Ovary (tissue), 9 donors: Measurements from ENCODE around the gene NAV2. TPM values are rescaled to one million over a fixed set of nuclear protein-coding genes. Genes with fewer than 3 reads are reported as not detected.

Experiments used
- DNase-seq, 5 donors: peaks; one replicate each; pipeline ENCODE4 v3.0.0-alpha.2; 2019 to 2020
- H3K27ac ChIP-seq, 2 donors: fragments of 200-600 bp; one replicate each; pipeline versions ENCODE4 v1.5.1 to v1.8.0; 2019 to 2022
- H3K27me3 ChIP-seq: fragments of 200-600 bp; one replicate; pipeline ENCODE4 v1.8.0; 2022
- H3K36me3 ChIP-seq: fragments of 200-600 bp; sonication (generic); one replicate; pipeline ENCODE4 v1.5.1; 2019
- H3K4me1 ChIP-seq: one replicate; pipeline ENCODE4 v1.8.1; 2013; ENCODE audit warnings: mild to moderate bottlenecking, moderate library complexity; ENCODE audit not compliant: insufficient read depth
- H3K4me3 ChIP-seq: fragments of 200-600 bp; sonication (generic); one replicate; pipeline ENCODE4 v1.5.1; 2017
- H3K9me3 ChIP-seq, 2 donors: fragments of 200-600 bp in 1 of 2; sonication (generic) in 1 of 2; one replicate each; pipeline versions ENCODE4 v1.5.1 to v1.8.1; 2013 to 2019; ENCODE audit warnings: mild to moderate bottlenecking in 1 of 2, moderate library complexity in 1 of 2
- EP300 ChIP-seq: sonication (generic); formaldehyde crosslinking; IDR thresholded peaks from one replicate; pipeline ENCODE4 v1.6.1; 2017; ENCODE audit warnings: antibody characterized with exemption
- POLR2A ChIP-seq: fragments of 450-650 bp; IDR thresholded peaks from one replicate; pipeline ENCODE4 v1.6.1; 2017; ENCODE audit warnings: antibody characterized with exemption, mild to moderate bottlenecking, moderate library complexity
- WGBS, 3 donors: extraction: QIAGEN DNeasy Blood & Tissue Kit in 1 of 3; methylation state at CpG; one replicate each; pipeline versions ENCODE4 v1.1.5 to v1.1.7; 2013 to 2017; 5-methylcytosine and 5-hydroxymethylcytosine counted together
- intact Hi-C, 4 donors: fragments of 100-400 bp; cut with DNase I; formaldehyde crosslinking; loops; one replicate each; pipeline versions ENCODE4 v1.11.0 to v1.15.1; 2022 to 2023
- polyA plus RNA-seq, 2 donors: library from polyadenylated mRNA; stranded (reverse); fragments of 200-250 nt in 1 of 2; fragments of 350-450 nt in 1 of 2; fragmentation: Illumina TruSeq in 1 of 2; extraction: RNeasy Lipid Tissue Mini Kit (QIAGEN cat#74804) in 1 of 2; gene quantifications; one replicate each; pipeline ENCODE4 v1.2.3, GENCODE V29; 2013 to 2014
- total RNA-seq, 7 donors: library from RNA; depleted of rRNA in 2 of 7; stranded (reverse); fragments of >200 nt in 2 of 7; fragmentation: NEBNext Ultra II Directional in 3 of 7; extraction: Animal tissue kit (Norgen Biotek cat#: 25700) in 3 of 7; gene quantifications; one replicate each; pipeline versions ENCODE4 v1.1.0 to v1.2.4, GENCODE V29; 2016 to 2023
- TF ChIP-seq, protein P1 (sequence below), 3 donors: fragments of 450-650 bp in 2 of 3; fragments of 200-600 bp in 1 of 3; IDR thresholded peaks; one replicate each; pipeline versions ENCODE4 v1.5.1 to v1.8.0; 2016 to 2022; ENCODE audit warnings: antibody characterized with exemption in 3 of 3, mild to moderate bottlenecking in 1 of 3
- donor health status: DM: no; HTN: no; CAD: no; lungs with moderate emphysema.
- donor health status: DM: no; HTN: no; CAD: no.
- donor health status: Bipolar disorder and iron deficiency.
- donor health status: DM: yes; HTN: yes; CAD: no.
- donor health status: DM: no; HTN: no; CAD: no.
- donor health status: DM: yes; HTN: yes; CAD: no.

NAV2 gene
- total and polyA plus RNA-seq, 9 donors = 2.9 to 14.1 (median 7.8) TPM

DNA sequence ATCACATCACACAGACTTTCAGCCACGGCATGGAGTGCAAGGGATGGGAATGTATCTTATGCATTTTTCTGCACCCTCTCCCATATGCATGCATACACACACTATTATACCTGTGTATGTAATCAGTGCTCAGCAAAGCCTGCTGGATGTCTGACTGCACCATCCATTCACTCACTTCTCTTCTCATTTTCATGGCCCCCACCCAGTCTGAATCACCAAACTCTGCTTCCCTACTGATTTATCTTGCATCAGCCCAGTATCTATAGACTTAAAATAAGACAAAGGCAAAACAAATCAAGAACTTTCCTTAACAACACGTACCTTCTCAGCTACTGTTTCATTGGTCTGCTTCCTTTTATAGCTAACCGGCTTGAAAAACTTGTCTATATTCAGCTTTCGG, 426.1 kb downstream of the NAV2 start:
- WGBS, 3 donors = 74 to 86% (median 81%) methylated on average over 4 of the region's 4 CpGs
- TF ChIP-seq POLR2A = no peak
- no peak for TF ChIP-seq EP300
- TF ChIP-seq, protein P1, sequence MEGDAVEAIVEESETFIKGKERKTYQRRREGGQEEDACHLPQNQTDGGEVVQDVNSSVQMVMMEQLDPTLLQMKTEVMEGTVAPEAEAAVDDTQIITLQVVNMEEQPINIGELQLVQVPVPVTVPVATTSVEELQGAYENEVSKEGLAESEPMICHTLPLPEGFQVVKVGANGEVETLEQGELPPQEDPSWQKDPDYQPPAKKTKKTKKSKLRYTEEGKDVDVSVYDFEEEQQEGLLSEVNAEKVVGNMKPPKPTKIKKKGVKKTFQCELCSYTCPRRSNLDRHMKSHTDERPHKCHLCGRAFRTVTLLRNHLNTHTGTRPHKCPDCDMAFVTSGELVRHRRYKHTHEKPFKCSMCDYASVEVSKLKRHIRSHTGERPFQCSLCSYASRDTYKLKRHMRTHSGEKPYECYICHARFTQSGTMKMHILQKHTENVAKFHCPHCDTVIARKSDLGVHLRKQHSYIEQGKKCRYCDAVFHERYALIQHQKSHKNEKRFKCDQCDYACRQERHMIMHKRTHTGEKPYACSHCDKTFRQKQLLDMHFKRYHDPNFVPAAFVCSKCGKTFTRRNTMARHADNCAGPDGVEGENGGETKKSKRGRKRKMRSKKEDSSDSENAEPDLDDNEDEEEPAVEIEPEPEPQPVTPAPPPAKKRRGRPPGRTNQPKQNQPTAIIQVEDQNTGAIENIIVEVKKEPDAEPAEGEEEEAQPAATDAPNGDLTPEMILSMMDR (IDR thresholded peaks at IDR 0.05) = no peak
- Histone ChIP-seq H3K4me1 (no peaks in the 10 kb centered on the region), H3K27ac (no peak overlapping the region), H3K36me3 (no peaks in the 10 kb centered on the region), H3K9me3 (no peaks in the 10 kb centered on the region), H3K27me3 (no peaks in the 10 kb centered on the region), H3K4me3 (no peak overlapping the region)
- DNase-seq = no peak
- intact Hi-C loops = loop anchor here in 3 of 4 donors (10.0 kb wide), 3 partner anchors 216 to 594 kb away; no protein-coding TSS in a partner anchor

DNA sequence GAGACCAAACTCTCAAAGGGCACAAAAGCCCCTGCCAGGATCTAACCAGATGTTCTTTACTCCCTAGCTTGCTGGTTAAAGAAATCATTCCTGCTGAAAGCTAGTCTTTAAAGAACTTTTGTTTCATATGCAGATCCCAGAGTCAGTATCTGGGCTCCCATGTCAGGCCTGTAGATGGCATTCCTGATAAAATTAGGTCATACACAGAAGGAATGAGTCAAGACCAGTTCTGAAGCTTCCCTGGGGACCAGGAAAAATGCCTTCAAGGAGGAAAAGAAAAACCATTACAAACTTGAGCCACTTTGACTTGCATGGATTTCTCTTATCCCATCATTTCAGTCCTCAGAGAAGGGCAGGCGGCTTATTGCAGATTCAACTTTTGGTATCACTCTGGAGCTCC, 441.7 kb downstream of the NAV2 start:
- Histone ChIP-seq H3K36me3 (no peaks in the 10 kb centered on the region), H3K9me3 (peaks cover 0 to 5% of the 10 kb centered on the region in 2 donors), H3K4me1 (peaks cover 2% of the 10 kb centered on the region), H3K4me3 (no peak overlapping the region), H3K27me3 (no peaks in the 10 kb centered on the region), H3K27ac (no peak overlapping the region)
- 77 to 100% (median 93%) methylated on average over 1 of the region's 1 CpG for WGBS, 3 donors
- no peak for DNase-seq
- TF ChIP-seq, protein P1 (IDR thresholded peaks at IDR 0.05) = no peak
- TF ChIP-seq EP300 = no peak
- no peak for TF ChIP-seq POLR2A
- intact Hi-C loops = no loop called here

DNA sequence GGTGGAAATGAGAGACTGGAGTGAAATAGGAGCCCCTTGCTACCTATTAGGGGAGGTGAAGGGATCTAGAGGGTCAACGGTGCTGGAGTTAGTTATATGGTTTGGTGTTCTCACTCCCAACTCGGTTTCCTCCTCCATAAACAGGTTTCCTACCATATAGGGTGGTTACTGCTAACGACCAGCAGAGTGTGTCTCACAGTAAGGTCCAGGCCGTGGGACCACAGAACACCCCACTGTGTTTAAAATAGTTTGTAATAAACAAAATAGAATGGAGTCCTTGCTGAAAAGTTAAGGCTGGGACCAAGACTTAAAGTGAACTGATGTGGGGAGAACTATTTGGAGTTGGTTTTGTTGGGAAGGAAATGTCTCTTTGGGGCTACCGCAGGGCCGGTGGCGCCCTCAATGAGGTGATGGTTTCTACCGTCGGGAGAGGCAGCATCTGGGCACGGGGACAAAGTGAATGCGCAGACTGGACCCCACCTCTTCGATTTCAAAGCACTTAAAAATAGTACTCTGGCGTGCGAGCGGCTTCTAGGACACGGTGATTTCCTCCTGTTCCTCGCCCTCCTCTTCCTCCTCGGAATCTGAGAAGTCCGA, 443.1 kb downstream of the NAV2 start:
- no peak overlapping the region for H3K4me3 ChIP-seq
- WGBS, 3 donors = 2 to 6% (median 3%) methylated on average over 19 of the region's 19 CpGs
- H3K4me1 ChIP-seq = peaks cover 2% of the 10 kb centered on the region
- peaks cover 0 to 13% of the 10 kb centered on the region in 2 donors for H3K9me3 ChIP-seq
- H3K27me3 ChIP-seq = no peaks in the 10 kb centered on the region
- DNase-seq = no peak
- H3K27ac ChIP-seq = no peak overlapping the region
- H3K36me3 ChIP-seq = no peaks in the 10 kb centered on the region
- intact Hi-C loops = no loop called here
- no peak for TF ChIP-seq POLR2A
- no peak for TF ChIP-seq EP300
- TF ChIP-seq, protein P1 (IDR thresholded peaks at IDR 0.05) = no peak

DNA sequence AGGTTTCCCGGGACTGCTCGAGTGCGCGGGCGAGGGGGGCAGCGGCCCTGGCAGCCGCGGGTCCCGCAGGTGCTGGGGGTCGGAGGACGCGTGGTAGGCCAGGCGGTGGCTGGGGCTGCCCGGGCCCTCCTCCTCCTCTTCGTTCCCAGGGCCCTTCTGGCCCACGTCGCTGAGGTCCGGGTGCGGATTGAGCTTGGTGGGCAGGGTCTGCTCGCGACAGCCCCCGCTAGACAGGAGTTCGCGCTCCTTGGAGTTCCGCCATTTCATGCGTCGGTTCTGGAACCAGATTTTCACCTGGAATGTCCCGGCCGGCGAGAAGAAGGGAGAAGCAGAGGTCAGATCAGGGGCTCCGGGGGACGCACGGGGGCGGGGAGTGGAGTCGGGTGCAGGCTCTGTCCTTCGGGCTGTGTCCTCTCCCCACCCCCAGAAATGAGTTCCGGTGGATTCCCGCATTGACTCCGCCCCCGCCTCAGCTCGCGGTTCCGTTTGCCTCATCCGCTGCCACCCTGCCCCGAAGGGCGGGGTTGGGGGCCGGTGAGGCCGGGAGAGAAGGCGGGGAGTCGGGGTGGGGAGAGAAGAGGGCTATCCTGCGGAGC, 443.7 kb downstream of the NAV2 start:
- H3K27ac ChIP-seq = no peak overlapping the region
- intact Hi-C loops = no loop called here
- H3K9me3 ChIP-seq = peaks cover 0 to 13% of the 10 kb centered on the region in 2 donors
- 2 to 3% (median 2%) methylated on average over 45 to 51 of the region's 51 CpGs for WGBS, 3 donors
- H3K27me3 ChIP-seq = no peaks in the 10 kb centered on the region
- no peak for DNase-seq
- TF ChIP-seq POLR2A (no peak), EP300 (no peak)
- TF ChIP-seq, protein P1 (IDR thresholded peaks at IDR 0.05) = no peak
- no peak overlapping the region for H3K4me3 ChIP-seq
- H3K4me1 ChIP-seq = peaks cover 2% of the 10 kb centered on the region
- no peaks in the 10 kb centered on the region for H3K36me3 ChIP-seq
